Heart left ventricle (tissue), 16 donors: Measurements from ENCODE around the gene DNM3. TPM values are rescaled to one million over a fixed set of nuclear protein-coding genes. Genes with fewer than 3 reads are reported as not detected.

Experiments used
- ATAC-seq, 4 donors: fragments of 200-7000 bp; cut with Tn5 transposase; one replicate each; pipeline ENCODE4 v1.9.1; 2020 to 2022; ENCODE audit warnings: moderate library complexity in 4 of 4, mild to moderate bottlenecking in 3 of 4, moderate number of reproducible peaks in 1 of 4
- DNase-seq, 5 donors: peaks; one replicate each; pipeline ENCODE4 v3.0.0-alpha.2; 2020
- H3K27ac ChIP-seq, 12 donors: fragments of 200-600 bp; sonication (generic) in 4 of 12; one replicate each; pipeline versions ENCODE4 v1.5.0 to v1.8.0; 2016 to 2022; ENCODE audit warnings: mild to moderate bottlenecking in 2 of 12
- H3K27me3 ChIP-seq, 9 donors: fragments of 200-600 bp; sonication (generic) in 2 of 9; one replicate each; pipeline versions ENCODE4 v1.5.1 to v1.8.0; 2016 to 2022; ENCODE audit warnings: mild to moderate bottlenecking in 3 of 9
- H3K36me3 ChIP-seq, 9 donors: fragments of 200-600 bp; sonication (generic) in 2 of 9; one replicate each; pipeline versions ENCODE4 v1.5.0 to v1.8.0; 2018 to 2022; ENCODE audit warnings: mild to moderate bottlenecking in 2 of 9
- H3K4me1 ChIP-seq, 12 donors: fragments of 200-600 bp; sonication (generic) in 4 of 12; one replicate each; pipeline versions ENCODE4 v1.5.0 to v1.8.0; 2016 to 2022; ENCODE audit warnings: mild to moderate bottlenecking in 3 of 12
- H3K4me3 ChIP-seq, 12 donors: fragments of 200-600 bp; sonication (generic) in 4 of 12; one replicate each; pipeline versions ENCODE4 v1.5.0 to v1.8.0; 2017 to 2022; ENCODE audit warnings: mild to moderate bottlenecking in 9 of 12, moderate library complexity in 4 of 12
- H3K9me3 ChIP-seq, 12 donors: fragments of 200-600 bp; sonication (generic) in 4 of 12; one replicate each; pipeline versions ENCODE4 v1.5.0 to v1.8.0; 2016 to 2022; ENCODE audit warnings: mild to moderate bottlenecking in 1 of 12
- POLR2A ChIP-seq, 2 donors: fragments of 450-650 bp; IDR thresholded peaks; one replicate each; pipeline ENCODE4 v1.6.1; 2017; ENCODE audit warnings: antibody characterized with exemption in 2 of 2, mild to moderate bottlenecking in 2 of 2, moderate library complexity in 2 of 2
- WGBS, 4 donors: extraction: QIAGEN DNeasy Blood & Tissue Kit in 2 of 4; methylation state at CpG; one replicate each; pipeline versions ENCODE4 v1.1.5 to v1.1.7; 2013 to 2018; 5-methylcytosine and 5-hydroxymethylcytosine counted together
- intact Hi-C, 10 donors: fragments of 100-400 bp; cut with DNase I; formaldehyde crosslinking; loops; one replicate each; pipeline versions ENCODE4 v1.11.1 to v1.14.2; 2022
- polyA plus RNA-seq, 2 donors: library from polyadenylated mRNA; stranded (reverse); fragments of 200-250 nt; gene quantifications; one replicate each; pipeline ENCODE4 v1.2.3, GENCODE V29; 2013
- total RNA-seq, 9 donors: library from RNA; depleted of rRNA in 2 of 9; stranded (reverse); fragments of >200 nt in 2 of 9; fragmentation: NEBNext Ultra II Directional in 3 of 9; extraction: Animal tissue kit (Norgen Biotek cat#: 25700) in 3 of 9; gene quantifications; one replicate each; pipeline versions ENCODE4 v1.1.0 to v1.2.4, GENCODE V29; 2016 to 2023
- TF ChIP-seq, protein P1 (sequence below), 12 donors: fragments of 200-600 bp; sonication (generic) in 4 of 12; IDR thresholded peaks; one replicate each; pipeline versions ENCODE4 v1.5.0 to v1.8.0; 2018 to 2022; ENCODE audit warnings: antibody characterized with exemption in 12 of 12, mild to moderate bottlenecking in 5 of 12
- donor health status: ischemic (EF 13 %, LVEDD 7.1; RV severe dilation, severe dysfunction).
- donor health status: healthy with polysubstance abuse.
- donor health status: DM: no; HTN: yes; CAD: no.
- donor health status: DM: no; HTN: no; CAD: no.
- donor health status: ischemic (EF 25% LVEDD 6.9; RV normal size, moderate dysfunction).
- donor health status: ischemic (EF 25% LVEDD 5.7; RV mildly dilated, moderate dysfunction).
- donor health status: healthy.
- donor health status: DM: yes; HTN: yes; CAD: no.
- donor health status: ischemic (EF 35%, LVEDD 5.7; RV mildly dilated, moderate dysfunction).
- donor health status: nonischemic (EF 11% LVEDD 7.7; RV severe dilation, severe dysfunction).
- donor health status: DM: yes; HTN: yes; CAD: no.
- donor health status: PGD.
- donor health status: ischemic (EF 29% LVEDD 5.4; RV normal size, mild dysfunction).
- donor health status: nonischemic (EF 23%, LVEDD 6.1; RV moderate dilation, normal function).

DNM3 gene
- total and polyA plus RNA-seq, 11 donors: 0.44 to 3.9 (median 1.9) TPM

DNA sequence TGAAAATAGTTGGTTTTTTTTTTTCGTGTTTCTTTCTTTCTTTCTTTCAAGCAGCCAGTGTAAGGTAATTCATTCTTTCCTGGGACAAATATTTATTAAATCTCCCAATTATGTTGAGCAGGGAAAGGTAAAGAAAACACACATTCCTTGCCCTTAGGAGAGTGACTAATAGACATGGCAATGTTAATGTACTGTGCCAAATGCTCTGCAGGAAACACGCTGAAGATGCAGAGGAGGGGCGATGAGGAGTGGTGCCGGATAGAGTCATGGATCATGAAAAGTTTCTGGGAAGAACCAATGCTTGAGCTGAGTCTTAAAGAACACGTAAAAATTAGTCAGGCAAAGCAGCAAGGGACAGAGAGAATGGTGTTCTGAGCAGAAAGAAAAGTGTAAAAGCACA lies 199.2 kb downstream of the DNM3 start:
- WGBS, 4 donors: 88 to 92% (median 91%) methylated on average over 5 of the region's 5 CpGs
- Histone ChIP-seq H3K27me3 (no peaks in the 10 kb centered on the region), H3K4me3 (no peak overlapping the region), H3K4me1 (no peaks in the 10 kb centered on the region), H3K27ac (no peak overlapping the region), H3K9me3 (no peaks in the 10 kb centered on the region), H3K36me3 (peaks cover 0 to 8% (median 2%) of the 10 kb centered on the region in 9 donors)
- ATAC-seq (no peak), DNase-seq (no peak)
- intact Hi-C loops: loop anchor here in 2 of 10 donors (2.0 to 5.0 kb wide), 2 partner anchors 358 to 362 kb away; no protein-coding TSS in a partner anchor
- TF ChIP-seq, protein P1, sequence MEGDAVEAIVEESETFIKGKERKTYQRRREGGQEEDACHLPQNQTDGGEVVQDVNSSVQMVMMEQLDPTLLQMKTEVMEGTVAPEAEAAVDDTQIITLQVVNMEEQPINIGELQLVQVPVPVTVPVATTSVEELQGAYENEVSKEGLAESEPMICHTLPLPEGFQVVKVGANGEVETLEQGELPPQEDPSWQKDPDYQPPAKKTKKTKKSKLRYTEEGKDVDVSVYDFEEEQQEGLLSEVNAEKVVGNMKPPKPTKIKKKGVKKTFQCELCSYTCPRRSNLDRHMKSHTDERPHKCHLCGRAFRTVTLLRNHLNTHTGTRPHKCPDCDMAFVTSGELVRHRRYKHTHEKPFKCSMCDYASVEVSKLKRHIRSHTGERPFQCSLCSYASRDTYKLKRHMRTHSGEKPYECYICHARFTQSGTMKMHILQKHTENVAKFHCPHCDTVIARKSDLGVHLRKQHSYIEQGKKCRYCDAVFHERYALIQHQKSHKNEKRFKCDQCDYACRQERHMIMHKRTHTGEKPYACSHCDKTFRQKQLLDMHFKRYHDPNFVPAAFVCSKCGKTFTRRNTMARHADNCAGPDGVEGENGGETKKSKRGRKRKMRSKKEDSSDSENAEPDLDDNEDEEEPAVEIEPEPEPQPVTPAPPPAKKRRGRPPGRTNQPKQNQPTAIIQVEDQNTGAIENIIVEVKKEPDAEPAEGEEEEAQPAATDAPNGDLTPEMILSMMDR (IDR thresholded peaks at IDR 0.05): no peak
- TF ChIP-seq POLR2A (IDR thresholded peaks at IDR 0.05): no peak

DNA sequence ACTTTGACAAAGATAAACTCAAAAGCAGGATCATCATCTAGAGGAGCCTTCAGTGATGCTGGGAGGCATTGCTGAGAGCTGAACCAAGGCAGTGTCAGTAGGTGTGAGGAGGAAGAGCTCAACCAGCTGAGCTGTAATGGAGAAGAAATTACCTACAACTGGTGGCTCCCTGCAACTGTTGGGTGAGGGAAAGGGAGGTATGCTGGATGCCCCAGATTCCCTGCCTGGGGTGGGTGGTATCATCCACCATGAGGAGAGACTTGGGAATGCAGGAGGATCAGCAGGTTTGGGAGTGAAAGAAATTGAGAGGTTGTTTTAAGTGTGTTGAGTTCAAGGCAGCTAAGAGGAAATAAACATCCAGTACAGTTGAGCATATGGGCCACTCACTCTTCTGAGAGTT lies 199.8 kb downstream of the DNM3 start:
- H3K36me3 ChIP-seq: peaks cover 0 to 8% (median 2%) of the 10 kb centered on the region in 9 donors
- DNase-seq (no peak), ATAC-seq (no peak)
- no peaks in the 10 kb centered on the region for H3K27me3 ChIP-seq
- H3K9me3 ChIP-seq: peaks cover 0 to 2% (median 0%) of the 10 kb centered on the region in 12 donors
- H3K27ac ChIP-seq: no peak overlapping the region
- TF ChIP-seq POLR2A (IDR thresholded peaks at IDR 0.05): no peak
- TF ChIP-seq, protein P1 (IDR thresholded peaks at IDR 0.05): no peak
- no peaks in the 10 kb centered on the region for H3K4me1 ChIP-seq
- no peak overlapping the region for H3K4me3 ChIP-seq
- intact Hi-C loops: loop anchor here in 2 of 10 donors (2.0 to 5.0 kb wide), 2 partner anchors 358 to 361 kb away; no protein-coding TSS in a partner anchor

DNA sequence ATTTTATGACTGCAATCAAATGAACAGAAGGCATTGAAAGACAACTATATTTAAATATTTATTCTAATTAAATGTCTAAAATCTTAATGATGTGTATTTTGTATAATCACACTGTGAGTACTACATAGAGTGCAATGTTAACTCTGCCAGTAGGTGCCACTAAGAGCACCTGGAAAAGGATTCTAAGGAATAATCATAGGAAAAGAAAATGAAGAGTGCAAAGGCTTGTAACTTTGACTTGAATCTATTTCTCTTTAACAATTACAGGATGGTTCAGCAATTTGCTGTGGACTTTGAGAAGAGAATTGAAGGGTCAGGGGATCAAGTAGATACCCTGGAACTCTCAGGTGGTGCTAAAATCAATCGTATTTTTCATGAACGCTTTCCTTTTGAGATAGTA lies 200.4 kb downstream of the DNM3 start:
- Histone ChIP-seq H3K27me3 (no peaks in the 10 kb centered on the region), H3K4me3 (peak overlapping the region in 4 of 12 donors; percentile 12 to 42 (median 28)), H3K27ac (no peak overlapping the region), H3K4me1 (no peaks in the 10 kb centered on the region), H3K36me3 (peaks cover 0 to 11% (median 2%) of the 10 kb centered on the region in 9 donors), H3K9me3 (peaks cover 0 to 2% (median 0%) of the 10 kb centered on the region in 12 donors)
- 78 to 88% (median 81%) methylated on average over 2 of the region's 2 CpGs for WGBS, 4 donors
- DNase-seq: no peak
- peak in 1 of 4 donors; percentile 69 for ATAC-seq
- TF ChIP-seq, protein P1 (IDR thresholded peaks at IDR 0.05): peak; percentile 23 to 59 (median 44)
- no peak for TF ChIP-seq POLR2A (IDR thresholded peaks at IDR 0.05)
- intact Hi-C loops: loop anchor here in 2 of 10 donors (2.0 to 5.0 kb wide), 2 partner anchors 357 to 361 kb away; no protein-coding TSS in a partner anchor

DNA sequence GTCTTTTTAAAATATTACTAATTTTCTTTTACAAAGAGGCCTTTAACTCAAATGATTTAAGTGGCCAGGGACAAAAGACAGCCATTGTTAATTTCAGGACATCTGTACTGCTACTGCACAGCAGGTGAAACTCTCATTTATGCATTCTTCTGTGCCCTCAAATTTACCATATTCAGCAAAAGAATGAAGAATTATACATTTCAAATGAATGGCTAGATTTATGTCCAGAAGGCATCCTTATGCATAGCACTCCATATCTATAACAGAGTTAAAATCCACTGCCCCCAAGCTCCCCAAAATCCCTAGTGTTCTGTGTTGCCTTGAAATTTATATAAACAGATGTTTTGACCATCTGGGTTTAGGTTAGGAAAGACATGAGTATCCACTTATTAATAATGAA lies 202.6 kb downstream of the DNM3 start:
- Histone ChIP-seq H3K27ac (no peak overlapping the region), H3K4me1 (no peaks in the 10 kb centered on the region), H3K27me3 (no peaks in the 10 kb centered on the region), H3K36me3 (peaks cover 0 to 7% (median 0%) of the 10 kb centered on the region in 9 donors), H3K9me3 (peaks cover 0 to 2% (median 0%) of the 10 kb centered on the region in 12 donors), H3K4me3 (no peak overlapping the region)
- DNase-seq (no peak), ATAC-seq (no peak)
- intact Hi-C loops: loop anchor here in 1 of 10 donors (5.0 kb wide), 1 partner anchor 358 kb away; no protein-coding TSS in a partner anchor
- TF ChIP-seq, protein P1 (IDR thresholded peaks at IDR 0.05): no peak
